Urothelium cell line (cell line): ENCODE data around the gene MAU2.

Source experiments
- DNase-seq: peaks from one replicate; pipeline ENCODE4 v3.0.0; 2011; ENCODE audit warnings: low spot score, mixed read lengths
- FAIRE-seq: peaks from 2 replicates; lab custom pipeline; 2011; peaks lifted over from hg19 to GRCh38; lab: Jason Lieb, UNC

The MAU2 gene

DNA sequence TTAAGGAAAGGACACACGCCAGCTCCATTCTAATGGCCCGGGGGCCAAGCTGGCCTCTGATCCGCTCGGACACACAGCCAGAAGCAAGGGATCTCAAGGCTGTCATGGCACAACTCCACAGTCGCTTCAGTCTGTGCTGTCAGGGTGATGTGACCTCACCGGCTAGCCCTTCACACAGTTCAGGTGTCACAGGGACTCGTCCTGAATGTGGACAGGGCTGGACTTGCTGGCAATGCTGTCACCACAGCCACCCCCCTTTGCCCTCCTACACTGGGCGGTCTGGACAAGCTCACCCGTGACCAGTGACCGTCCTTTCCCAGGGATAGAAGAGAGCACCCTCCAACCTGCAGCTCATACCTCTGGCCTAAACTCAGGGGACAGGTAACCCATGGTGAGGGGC lies 15.6 kb upstream of the MAU2 start:
- FAIRE-seq (no peak), DNase-seq (no peak)

DNA sequence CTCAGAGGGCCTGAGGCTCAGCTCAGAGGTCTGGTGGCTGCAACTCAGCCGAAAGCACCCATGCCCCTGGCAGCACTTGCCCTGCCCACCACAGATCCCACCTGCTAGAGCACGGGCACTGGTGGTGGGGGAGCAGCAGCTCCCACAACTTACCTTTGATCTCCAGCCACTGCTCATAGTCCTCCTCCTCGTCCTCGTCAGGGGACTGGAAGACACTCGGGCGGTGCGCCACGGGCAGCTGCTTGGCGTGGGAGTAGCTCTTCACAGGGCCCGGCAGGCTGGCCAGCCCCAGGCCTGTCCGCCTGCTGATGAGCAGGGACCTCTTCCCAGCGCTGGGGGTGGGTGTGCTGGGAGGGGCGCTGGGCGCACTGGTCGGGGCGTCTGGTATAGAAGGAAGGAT lies 14.9 kb upstream of the MAU2 start:
- DNase-seq: no peak
- FAIRE-seq: no peak

GRCh38 chr19:19306191-19306590 lies 14.4 kb upstream of the MAU2 start:
- DNase-seq (no peak), FAIRE-seq (no peak)

- DNase-seq (no peak), FAIRE-seq (no peak)
Measured at GRCh38 chr19:19308373-19308772, 12.3 kb upstream of the MAU2 start.

DNA sequence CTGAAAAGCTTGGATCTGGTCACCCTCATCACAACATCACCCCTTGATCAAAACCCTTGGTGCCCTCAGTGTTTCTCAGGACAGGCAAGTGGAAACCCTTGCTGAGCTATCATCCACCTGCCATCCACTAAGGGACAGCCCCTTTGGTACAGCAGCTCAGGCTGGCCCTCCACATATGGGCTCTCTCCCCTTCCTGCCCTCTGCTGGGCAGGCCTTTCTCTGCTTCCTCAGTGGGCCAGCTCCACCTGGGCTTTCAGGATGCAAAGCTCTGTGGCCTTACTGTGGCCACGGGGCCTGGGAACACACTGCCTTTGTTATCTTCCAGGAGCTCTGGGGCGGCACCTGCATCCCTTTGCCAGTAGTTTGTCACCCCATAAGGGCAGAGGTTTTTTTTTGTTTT lies 5.2 kb upstream of the MAU2 start:
- no peak for DNase-seq
- no peak for FAIRE-seq

- FAIRE-seq: no peak
- no peak for DNase-seq
Measured at GRCh38 chr19:19316082-19316481, 4.5 kb upstream of the MAU2 start.

DNA sequence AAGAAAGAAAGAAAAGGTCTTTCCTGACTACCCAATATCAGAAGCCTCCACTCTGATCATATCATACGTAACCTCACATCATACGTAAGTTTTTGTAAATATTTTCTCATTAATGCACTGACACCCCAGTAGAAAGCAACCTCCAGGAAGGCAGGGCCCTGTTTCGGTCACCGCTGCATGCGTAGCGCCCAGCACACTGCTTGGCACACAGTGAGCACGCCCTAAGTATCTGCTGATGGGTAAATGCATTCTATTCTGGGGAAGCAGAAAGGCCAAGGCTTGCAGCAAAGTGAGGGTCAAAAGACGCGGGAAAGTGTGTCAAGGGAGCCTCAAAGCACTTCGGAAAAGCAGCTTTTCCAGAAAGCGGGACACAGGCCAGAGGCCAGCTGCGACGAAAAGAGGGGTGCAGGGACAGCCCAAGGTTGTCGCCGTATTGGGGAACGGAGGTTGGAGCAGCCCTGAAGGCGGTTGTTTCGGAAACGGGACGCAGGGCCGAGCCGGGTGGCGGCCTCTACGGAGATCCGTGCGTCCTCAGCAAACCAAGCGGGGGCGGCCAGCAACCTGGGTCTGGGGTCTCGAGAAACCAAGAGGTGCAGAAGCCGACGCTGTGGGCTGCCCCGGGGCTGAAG lies 783 bp upstream of the MAU2 start:
- no peak for FAIRE-seq

DNA sequence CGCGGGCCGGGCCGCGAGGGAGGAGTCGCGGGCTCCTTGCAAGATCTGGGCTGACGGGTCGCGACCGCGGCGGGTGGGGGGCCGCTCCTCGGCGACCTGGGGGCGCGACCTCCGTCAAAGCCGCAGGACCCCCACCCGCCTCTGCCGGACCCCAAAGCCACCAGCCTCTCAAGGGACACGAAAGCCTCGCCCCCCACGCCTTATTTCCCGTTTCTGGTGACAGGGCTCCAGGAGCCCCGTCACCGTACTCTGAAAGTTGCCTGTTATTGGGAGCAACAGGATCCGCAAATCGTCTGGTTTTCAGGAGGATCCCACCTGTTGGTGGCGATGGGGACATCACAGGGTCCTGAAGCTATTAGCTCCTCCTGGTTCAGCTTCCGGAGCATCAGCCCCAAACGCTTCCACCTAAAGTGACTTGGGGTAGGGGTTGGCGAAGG lies 530 bp downstream of the MAU2 start:
- DNase-seq (no peak), FAIRE-seq (no peak)

More for the DNA sequence above, 783 bp upstream of the MAU2 start:
- no peak for DNase-seq

DNA sequence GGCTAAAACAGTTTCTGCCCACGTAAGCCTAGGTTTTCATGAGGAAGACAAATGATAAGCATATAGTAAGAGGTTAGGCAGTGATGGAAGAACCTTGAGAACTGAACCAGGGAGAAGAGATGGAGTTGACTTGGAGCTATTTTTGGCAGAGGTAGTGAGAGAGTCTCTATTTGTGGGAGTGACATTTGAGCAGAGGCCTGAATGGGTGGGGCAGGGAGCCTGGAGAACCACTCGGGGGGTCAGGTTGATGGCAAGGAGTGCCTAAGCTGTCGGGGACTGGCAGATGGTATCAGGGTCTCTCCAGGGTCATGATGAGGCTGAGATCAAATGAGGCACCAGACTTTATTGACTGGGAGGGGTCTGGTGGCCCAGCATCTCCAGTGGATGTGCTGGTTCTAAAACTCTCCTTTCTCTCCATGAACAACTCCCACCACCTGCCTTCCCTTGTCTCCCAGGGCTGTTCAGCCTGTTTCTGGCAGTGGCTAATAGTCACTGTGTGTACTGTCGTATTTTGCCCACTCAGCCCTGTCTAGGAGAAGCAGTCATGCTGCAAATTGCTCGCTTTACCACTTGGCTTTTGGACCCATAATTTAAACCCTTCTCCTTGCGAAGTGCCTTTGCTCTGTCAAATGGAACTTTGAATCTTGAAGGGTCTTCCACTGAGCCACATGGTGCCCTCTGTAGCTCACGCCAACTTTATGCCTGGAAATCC lies 3.6 kb downstream of the MAU2 start:
- FAIRE-seq (no peak), DNase-seq (no peak)

DNA sequence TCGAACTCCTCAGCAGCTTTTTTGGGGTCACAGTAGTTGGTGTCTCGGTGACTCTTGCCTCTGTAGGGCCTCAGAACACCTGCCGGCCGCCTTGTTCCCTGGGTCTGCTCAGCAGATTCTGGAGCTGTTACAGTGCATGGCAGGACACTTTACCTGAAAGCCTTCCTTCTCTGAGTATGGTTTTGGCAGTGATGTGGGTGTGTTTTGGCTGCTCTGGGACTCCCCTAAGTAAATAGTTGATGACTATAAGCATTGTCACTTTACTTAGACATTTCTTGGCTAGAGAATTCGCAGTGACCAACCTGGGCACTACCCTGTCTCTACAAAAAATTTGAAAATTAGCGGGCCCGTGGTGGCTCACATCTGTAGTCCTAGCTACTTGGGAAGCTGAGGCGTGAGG lies 7.0 kb downstream of the MAU2 start:
- no peak for FAIRE-seq
- no peak for DNase-seq

- DNase-seq (no peak), FAIRE-seq (no peak)
Measured at GRCh38 chr19:19329126-19329525, 8.5 kb downstream of the MAU2 start.

GRCh38 chr19:19334063-19334988 lies 13.7 kb downstream of the MAU2 start:
- FAIRE-seq: no peak
- DNase-seq: no peak

- no peak for FAIRE-seq
Measured at GRCh38 chr19:19334989-19335344, 14.3 kb downstream of the MAU2 start.

DNA sequence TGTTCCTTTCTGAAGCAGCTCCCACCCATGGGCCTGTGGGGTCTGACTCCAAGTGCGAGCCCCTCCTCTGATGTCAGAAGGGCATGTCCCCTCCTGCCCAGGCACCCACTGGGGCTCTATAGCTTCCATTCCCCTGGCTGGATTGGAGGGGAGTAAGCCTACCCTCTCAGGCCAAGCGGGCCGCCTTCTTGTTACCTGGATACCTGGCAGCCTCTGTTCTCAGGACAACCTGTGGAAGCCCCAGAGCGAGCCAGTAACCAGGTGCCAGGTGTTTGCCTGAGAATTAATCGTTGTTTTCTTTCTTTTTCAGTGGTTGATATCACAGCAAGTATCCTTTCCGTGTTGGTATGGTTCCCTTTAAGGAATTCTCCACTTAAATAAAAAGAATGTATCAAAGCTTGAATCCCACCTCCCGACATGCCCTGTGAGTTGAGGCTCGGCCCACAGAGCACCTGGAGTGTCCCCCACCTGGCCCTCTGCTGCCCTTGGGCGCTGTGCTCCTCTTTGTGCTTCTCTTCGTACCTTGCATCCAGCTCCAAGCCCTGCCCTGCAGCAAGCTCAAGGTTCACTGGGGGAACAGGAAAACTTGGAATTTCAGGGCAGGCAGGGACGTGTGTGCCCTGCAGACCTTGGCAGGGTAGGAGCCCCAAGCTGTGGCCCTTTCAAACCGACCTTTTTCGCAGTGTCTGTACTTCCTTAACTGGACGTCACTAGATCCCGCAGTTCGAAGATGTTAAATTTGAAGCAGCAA lies 15.0 kb downstream of the MAU2 start:
- DNase-seq (no peak), FAIRE-seq (no peak)

More at GRCh38 chr19:19334989-19335344, 14.3 kb downstream of the MAU2 start:
- DNase-seq: no peak

DNA sequence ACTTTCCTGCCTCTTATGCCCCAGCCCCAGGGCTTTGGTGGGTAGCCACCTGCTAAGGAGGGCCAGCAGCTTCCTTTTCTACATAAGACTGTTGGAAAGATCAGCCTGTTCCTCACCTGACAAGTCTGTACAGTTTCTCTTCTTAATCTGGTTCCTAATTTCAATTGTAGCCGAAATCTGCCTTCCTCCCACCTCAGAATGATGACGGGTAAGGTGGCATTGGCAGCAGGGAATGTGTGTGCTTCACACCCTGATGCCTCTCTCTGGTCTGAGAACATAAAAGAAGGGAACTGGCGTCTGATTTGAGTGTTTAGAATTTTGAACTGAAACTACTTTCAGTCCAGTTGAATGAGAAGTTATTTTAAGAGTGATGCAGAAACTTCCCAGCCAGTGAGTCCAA lies 16.0 kb downstream of the MAU2 start:
- DNase-seq: no peak
- FAIRE-seq: no peak

GRCh38 chr19:19337120-19337519 lies 16.5 kb downstream of the MAU2 start:
- FAIRE-seq (no peak), DNase-seq (no peak)

DNA sequence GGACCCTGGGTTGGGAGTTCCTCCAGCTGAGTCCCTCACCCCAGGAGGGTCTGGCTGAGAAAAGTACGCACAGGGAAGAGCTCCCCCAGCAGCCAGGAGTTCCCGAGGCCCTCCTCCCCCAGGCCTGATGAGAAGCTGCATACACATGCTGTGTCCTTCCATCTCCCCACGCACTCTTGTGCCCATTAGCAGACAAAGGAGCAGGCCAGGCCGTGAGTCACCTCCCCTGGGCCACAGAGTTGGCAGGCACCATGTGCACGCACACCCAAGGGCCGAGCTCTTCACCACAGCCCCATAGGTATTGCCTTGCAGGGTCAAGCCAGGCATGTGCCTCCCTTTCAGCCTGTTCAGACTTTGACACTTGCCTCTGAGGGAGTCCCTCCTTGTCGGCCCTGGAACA lies 17.5 kb downstream of the MAU2 start:
- DNase-seq: no peak
- FAIRE-seq: no peak

- no peak for DNase-seq
- no peak for FAIRE-seq
Measured at GRCh38 chr19:19341026-19341425, 20.4 kb downstream of the MAU2 start.

GRCh38 chr19:19342086-19343015 lies 21.7 kb downstream of the MAU2 start:
- FAIRE-seq (no peak), DNase-seq (peak; percentile 71)

DNA sequence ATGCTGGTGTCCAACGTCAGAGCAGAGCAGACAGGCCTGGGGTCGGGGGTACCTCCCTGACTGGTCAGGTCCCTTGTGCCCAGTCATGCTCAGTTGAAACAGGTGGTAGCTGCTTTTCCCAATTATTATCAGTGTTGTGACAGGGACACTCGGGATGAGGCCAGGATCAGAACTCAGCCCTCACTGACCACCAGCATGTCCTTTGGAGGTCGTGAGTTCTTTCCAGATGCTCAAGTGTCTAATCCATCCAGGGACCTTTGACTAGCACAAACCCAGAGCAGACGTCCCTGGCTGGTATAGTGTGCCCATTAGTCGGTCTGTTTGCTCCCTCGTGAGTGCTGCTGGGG lies 22.4 kb downstream of the MAU2 start:
- DNase-seq: no peak

More for the DNA sequence above, 22.4 kb downstream of the MAU2 start:
- FAIRE-seq: no peak
